ENCODE data around the gene TLR8.

Gene TLR8

GRCh38 chrX:12894074-12895030, 12.1 kb upstream of the TLR8 start:
- TF ChIP-seq PATZ1 (CRISPR knock-in tag; IDR thresholded peaks at IDR 0.05; ENCODE audit: borderline replicate concordance): no peak
- TF ChIP-seq OSR1 (CRISPR knock-in tag; IDR thresholded peaks at IDR 0.05): no peak
- no peak for TF ChIP-seq ESRRG (CRISPR knock-in tag; IDR thresholded peaks at IDR 0.05)
- no peak for TF ChIP-seq CREB5 (CRISPR knock-in tag; IDR thresholded peaks at IDR 0.05; ENCODE audit: low read depth)
- TF ChIP-seq RARB (CRISPR knock-in tag; IDR thresholded peaks at IDR 0.05): no peak
- ATAC-seq: peak; percentile 87

- no peak for TF ChIP-seq TCF4 (CRISPR knock-in tag; IDR thresholded peaks at IDR 0.05; ENCODE audit: borderline replicate concordance)
- TF ChIP-seq ESRRG (CRISPR knock-in tag; IDR thresholded peaks at IDR 0.05): no peak
- TF ChIP-seq PPARA (CRISPR knock-in tag; IDR thresholded peaks at IDR 0.05; ENCODE audit: borderline replicate concordance): no peak
- TF ChIP-seq CSDC2 (CRISPR knock-in tag; IDR thresholded peaks at IDR 0.05): no peak
- no peak for TF ChIP-seq CSRNP3 (CRISPR knock-in tag; IDR thresholded peaks at IDR 0.05)
- TF ChIP-seq ZNF70 (CRISPR knock-in tag; IDR thresholded peaks at IDR 0.05): no peak
- TF ChIP-seq TSHZ2 (CRISPR knock-in tag; IDR thresholded peaks at IDR 0.05): no peak
- TF ChIP-seq SNAI2 (CRISPR knock-in tag; IDR thresholded peaks at IDR 0.05): no peak
Observed at GRCh38 chrX:12895866-12896265, 10.6 kb upstream of the TLR8 start.

GRCh38 chrX:12896935-12897334, 9.5 kb upstream of the TLR8 start:
- TF ChIP-seq RARB (CRISPR knock-in tag; IDR thresholded peaks at IDR 0.05) (no peak), ZNF565 (CRISPR knock-in tag; conservative IDR thresholded peaks at IDR 0.05; ENCODE audit: low read depth) (no peak), TSHZ2 (CRISPR knock-in tag; IDR thresholded peaks at IDR 0.05) (no peak), ZNF8 (CRISPR knock-in tag; IDR thresholded peaks at IDR 0.05) (no peak), CSDC2 (CRISPR knock-in tag; IDR thresholded peaks at IDR 0.05) (no peak), PATZ1 (CRISPR knock-in tag; IDR thresholded peaks at IDR 0.05; ENCODE audit: borderline replicate concordance) (no peak), PPARA (CRISPR knock-in tag; IDR thresholded peaks at IDR 0.05; ENCODE audit: borderline replicate concordance) (no peak), TCF4 (CRISPR knock-in tag; IDR thresholded peaks at IDR 0.05; ENCODE audit: borderline replicate concordance) (no peak), POU6F1 (CRISPR knock-in tag; IDR thresholded peaks at IDR 0.05; ENCODE audit: borderline replicate concordance, low read depth) (no peak), GLIS3 (CRISPR knock-in tag; IDR thresholded peaks at IDR 0.05) (no peak)
- no peak for ATAC-seq

More at GRCh38 chrX:12895866-12896265, 10.6 kb upstream of the TLR8 start:
- ATAC-seq: no peak
